GM12872 (cell line): Measurements from ENCODE around the gene HIVEP1.

Experiments used
- CTCF ChIP-seq: IDR thresholded peaks from 3 replicates; pipeline ENCODE4 v1.5.1; 2011; ENCODE audit warnings: low read depth, mild to moderate bottlenecking, low read length, moderate library complexity; ENCODE audit not compliant: insufficient read depth

The HIVEP1 gene

GRCh38 chr6:12029979-12030737 is 18.0 kb downstream of the HIVEP1 start:
- no peak for TF ChIP-seq CTCF

DNA sequence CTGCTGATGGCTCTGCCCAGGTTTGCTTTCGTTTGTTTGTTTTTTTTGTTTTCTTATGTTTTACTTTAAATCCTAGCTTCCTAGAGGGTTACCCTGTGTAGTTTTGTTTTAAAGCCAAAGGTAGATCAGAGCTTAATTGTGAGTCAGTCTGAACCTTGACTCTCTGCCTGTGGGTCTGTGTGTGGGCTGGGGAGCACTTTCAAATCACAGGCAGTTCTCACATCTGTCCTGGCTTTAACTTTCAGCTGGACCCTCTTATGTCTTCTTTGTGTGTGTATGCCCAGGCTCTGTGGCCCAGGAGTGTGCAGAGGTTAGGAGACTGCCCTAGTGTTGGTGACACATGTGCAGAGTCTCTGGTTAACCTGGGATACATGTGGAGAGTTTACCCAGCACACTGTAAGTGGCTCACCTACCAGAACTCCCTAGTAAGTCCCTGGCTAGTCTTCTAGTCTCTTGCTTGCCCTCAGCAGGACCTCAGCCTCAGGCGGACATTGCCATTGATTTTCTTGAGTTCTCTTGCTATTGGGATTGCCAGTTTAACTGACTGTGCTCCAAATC is 19.0 kb downstream of the HIVEP1 start:
- TF ChIP-seq CTCF = no peak

DNA sequence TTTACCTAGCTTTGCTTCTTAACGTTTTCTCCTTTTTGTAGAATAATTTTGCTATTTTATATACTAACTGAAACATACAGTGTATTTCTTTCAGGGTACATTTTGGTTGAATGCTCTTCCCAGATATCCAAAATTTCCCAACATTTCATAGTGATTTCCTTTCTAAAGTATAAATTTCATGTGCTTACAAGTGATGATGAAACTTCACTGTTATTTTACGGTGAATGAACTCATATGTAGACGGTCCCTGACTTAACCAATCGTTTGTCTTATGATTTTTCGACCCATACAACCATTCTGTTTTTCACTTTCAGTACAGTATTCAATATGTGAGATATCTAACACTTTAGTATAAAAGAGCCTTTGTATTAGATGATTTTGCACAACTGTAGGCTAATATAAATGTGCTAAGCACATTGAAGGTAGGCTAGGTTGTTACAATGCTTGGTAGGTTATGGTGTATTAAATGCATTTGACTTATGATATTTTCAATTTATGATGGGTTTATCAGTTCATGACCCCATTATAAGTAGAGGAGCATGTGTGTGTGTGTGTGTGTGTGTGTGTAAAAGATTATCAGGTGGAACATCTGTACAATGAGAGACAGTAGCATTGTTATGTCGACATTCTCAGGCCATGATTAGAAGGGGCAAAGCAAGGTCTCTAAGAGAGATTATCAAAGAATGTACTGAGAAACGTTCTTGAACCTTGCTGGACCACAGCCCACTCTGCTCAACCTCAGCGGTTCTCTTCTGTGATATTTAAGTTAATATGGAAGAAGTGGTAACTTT is 20.9 kb downstream of the HIVEP1 start:
- TF ChIP-seq CTCF = no peak

DNA sequence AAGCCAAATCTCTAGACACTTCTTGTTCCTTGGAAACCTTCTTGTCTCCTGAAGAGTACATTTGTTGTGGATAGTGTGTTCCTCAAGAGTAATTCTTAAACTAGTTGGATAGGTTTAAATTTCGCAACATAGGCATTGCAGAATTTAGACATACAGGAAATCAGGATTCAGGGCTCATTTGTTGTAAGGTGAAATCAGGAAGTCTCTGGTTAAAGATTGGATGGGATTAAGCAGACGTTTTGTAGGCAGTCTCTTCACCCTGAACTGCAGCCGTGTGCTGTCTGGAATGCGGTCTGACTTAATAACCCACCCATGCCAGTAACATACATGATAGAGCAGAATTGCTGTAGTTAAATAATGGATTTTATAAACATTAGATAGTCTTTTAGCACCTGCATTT is 21.7 kb downstream of the HIVEP1 start:
- no peak for TF ChIP-seq CTCF

DNA sequence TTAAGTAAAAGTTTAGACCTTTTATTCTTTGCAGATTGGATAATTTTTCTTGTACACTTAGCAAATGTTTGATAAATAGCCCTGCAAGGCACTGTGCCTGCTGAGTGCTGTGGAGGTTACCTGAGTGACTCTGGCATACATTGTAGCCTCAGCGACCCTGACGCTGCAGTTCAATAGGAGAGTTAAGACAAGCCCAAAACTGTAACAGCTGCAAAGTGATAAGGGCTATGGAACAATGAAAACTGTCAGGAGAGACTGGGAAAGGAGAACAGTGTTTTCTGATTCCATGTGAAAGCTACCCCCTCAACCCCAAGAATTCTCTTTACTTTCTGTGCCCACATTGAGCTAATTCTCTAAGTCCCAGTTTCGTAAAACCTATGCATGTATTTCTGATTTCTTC is 22.2 kb downstream of the HIVEP1 start:
- TF ChIP-seq CTCF = no peak

- no peak for TF ChIP-seq CTCF
Observed at GRCh38 chr6:12034837-12035236, 22.7 kb downstream of the HIVEP1 start.

GRCh38 chr6:12036766-12037165 is 24.7 kb downstream of the HIVEP1 start:
- no peak for TF ChIP-seq CTCF
